T47D (cell line): ENCODE measurements around the gene ZNF20.
A peak's percentile ranks its signal among the peaks of the same experiment; 100 is the strongest.

Experiments
- DNase-seq, 2 experiments: peaks; one replicate each; pipeline versions ENCODE4 v3.0.0 to v3.0.0-alpha.2; 2011 to 2012; ENCODE audit warnings: low read depth in 1 of 2, low spot score in 1 of 2
- JUND ChIP-seq: IDR thresholded peaks from 2 replicates; pipeline ENCODE4 v1.6.1; 2012; ENCODE audit warnings: low read depth
- in situ Hi-C: cut with HindIII; loops from 2 replicates; pipeline ENCODE4 v1.10.0; 2016; ENCODE audit warnings: low sequenced_read_pairs, low pct_unique_long_range_greater_than_20kb

ZNF20 gene

GRCh38 chr19:12139885-12140544 is at the start of gene ZNF20:
Gene ZNF20 (minus strand): TSS chr19:12140350. CDS start chr19:12140182, 168 bp downstream.
- no peak for TF ChIP-seq JUND
- in situ Hi-C loops: no loop called here
- DNase-seq: peak; percentile 91 to 96

GRCh38 chr19:12187625-12188024 is 47.5 kb upstream of the ZNF20 start:
- in situ Hi-C loops: no loop called here
- TF ChIP-seq JUND: no peak
- DNase-seq: no peak

- in situ Hi-C loops: no loop called here
- no peak for TF ChIP-seq JUND
- no peak for DNase-seq
These were observed 40.2 kb upstream of the ZNF20 start for GRCh38 chr19:12180377-12180776.

- no peak for DNase-seq
- in situ Hi-C loops: no loop called here
- TF ChIP-seq JUND: no peak
These were observed 26.5 kb upstream of the ZNF20 start for GRCh38 chr19:12166626-12167025.

GRCh38 chr19:12163826-12164225 is 23.7 kb upstream of the ZNF20 start:
- in situ Hi-C loops: no loop called here
- no peak for DNase-seq
- no peak for TF ChIP-seq JUND

GRCh38 chr19:12162882-12163806 is 23.0 kb upstream of the ZNF20 start, which contains the start of gene ZNF136:
Gene ZNF136 (plus strand): TSS chr19:12163096. CDS start chr19:12163204, 108 bp downstream.
- peak; percentile 95 to 97 for DNase-seq
- TF ChIP-seq JUND: no peak
- in situ Hi-C loops: no loop called here

GRCh38 chr19:12162513-12162881 is 22.3 kb upstream of the ZNF20 start:
- in situ Hi-C loops: no loop called here
- DNase-seq: no peak
- no peak for TF ChIP-seq JUND

- in situ Hi-C loops: no loop called here
- TF ChIP-seq JUND: no peak
- DNase-seq: peak in 1 of 2 experiments; percentile 34
These were observed 19.7 kb upstream of the ZNF20 start for GRCh38 chr19:12159773-12160414.

- TF ChIP-seq JUND: no peak
- DNase-seq: peak; percentile 80 to 93
- in situ Hi-C loops: no loop called here
These were observed 16.3 kb upstream of the ZNF20 start, which contains the start of gene ZNF625 for GRCh38 chr19:12156223-12157058. Gene ZNF625 (minus strand): TSS chr19:12156734. CDS start chr19:12156558, 176 bp downstream.

GRCh38 chr19:12155324-12155860 is 15.2 kb upstream of the ZNF20 start:
- in situ Hi-C loops: no loop called here
- no peak for DNase-seq
- TF ChIP-seq JUND: no peak

- in situ Hi-C loops: no loop called here
- TF ChIP-seq JUND: no peak
- no peak for DNase-seq
These were observed 5.2 kb upstream of the ZNF20 start for GRCh38 chr19:12145348-12145747.

GRCh38 chr19:12141405-12141736 is 1.2 kb upstream of the ZNF20 start:
- no peak for DNase-seq
- in situ Hi-C loops: no loop called here
- no peak for TF ChIP-seq JUND
